Adrenal gland (tissue), 5 donors: ENCODE results near the gene ESPNL.

Source experiments
- CTCF ChIP-seq, 6 experiments: fragments of 450-650 bp in 4 of 6; fragments of 200-600 bp in 2 of 6; sonication (generic) in 1 of 6; IDR thresholded peaks; 1 replicate in 5 of 6; 2 replicates in 1 of 6; pipeline versions ENCODE4 v1.5.1 to v1.8.0; 2016 to 2021; ENCODE audit warnings: antibody characterized with exemption in 6 of 6, mild to moderate bottlenecking in 2 of 6, moderate library complexity in 1 of 6
- POLR2A ChIP-seq, 2 donors: fragments of 450-650 bp; IDR thresholded peaks; one replicate each; pipeline ENCODE4 v1.6.1; 2017; ENCODE audit warnings: antibody characterized with exemption in 2 of 2, mild to moderate bottlenecking in 2 of 2, moderate library complexity in 1 of 2
- donor health status: DM: no; HTN: no; CAD: no.

GRCh38 chr2:238087211-238087610 lies 12.9 kb upstream of the ESPNL start:
- TF ChIP-seq CTCF (IDR thresholded peaks at IDR 0.05), result no peak
- no peak for TF ChIP-seq POLR2A (IDR thresholded peaks at IDR 0.05)
